Stimulated activated CD4-positive, alpha-beta T cell treated with anti-CD3 and anti-CD28 coated beads, Interleukin-15, amount 100 ng/mL, for 24 hours (primary cell): ENCODE measurements around the gene NR2F2.

ENCODE experiments used
- DNase-seq: peaks from one replicate; pipeline ENCODE4 v3.0.0-alpha.2; 2020

Gene NR2F2

DNA sequence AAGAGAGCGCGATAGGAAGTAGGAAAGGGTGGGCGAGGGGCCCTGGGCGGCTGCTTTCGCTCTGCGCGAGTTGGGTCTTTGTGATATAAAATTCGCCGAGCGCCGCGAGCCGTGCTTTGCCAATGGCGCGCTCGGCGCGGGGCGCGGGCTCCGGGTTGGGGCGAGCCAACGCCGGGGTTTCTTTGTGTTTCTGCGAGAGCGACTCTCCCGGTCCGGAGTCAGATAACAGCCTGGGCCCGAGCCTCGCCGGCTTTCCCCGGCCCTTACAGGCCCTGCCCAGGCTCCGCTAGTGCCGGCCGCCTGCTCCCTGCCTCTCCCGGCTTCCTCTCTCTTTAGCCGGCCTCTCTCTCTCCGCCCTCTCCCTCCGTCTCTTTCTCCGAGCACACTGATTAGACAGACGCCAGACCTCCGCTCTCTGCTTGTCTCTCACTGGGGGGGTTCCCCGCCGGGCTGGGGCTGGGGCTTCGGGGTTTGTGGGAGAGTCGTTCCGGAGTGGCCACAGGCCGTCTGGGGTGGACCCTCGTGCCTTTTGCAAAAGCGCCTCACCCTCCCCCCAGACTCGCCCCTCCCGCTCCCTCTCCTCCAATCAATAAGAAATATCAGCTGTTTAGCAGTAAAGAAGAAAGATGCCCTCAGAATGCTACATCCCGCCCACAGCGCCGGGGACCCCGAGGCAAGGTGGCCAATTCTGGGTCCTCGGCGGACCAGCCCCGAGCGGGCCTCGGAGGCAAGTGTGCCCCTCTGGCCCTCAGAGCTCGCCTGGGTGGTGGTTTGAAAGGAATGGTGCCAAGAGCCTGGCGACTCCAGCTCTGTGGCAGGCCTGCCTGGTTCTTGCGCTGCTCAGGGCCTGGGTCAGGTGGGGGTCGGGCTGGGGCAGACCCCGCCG lies 2.9 kb downstream of the NR2F2 start:
- peak; percentile 20 for DNase-seq

DNA sequence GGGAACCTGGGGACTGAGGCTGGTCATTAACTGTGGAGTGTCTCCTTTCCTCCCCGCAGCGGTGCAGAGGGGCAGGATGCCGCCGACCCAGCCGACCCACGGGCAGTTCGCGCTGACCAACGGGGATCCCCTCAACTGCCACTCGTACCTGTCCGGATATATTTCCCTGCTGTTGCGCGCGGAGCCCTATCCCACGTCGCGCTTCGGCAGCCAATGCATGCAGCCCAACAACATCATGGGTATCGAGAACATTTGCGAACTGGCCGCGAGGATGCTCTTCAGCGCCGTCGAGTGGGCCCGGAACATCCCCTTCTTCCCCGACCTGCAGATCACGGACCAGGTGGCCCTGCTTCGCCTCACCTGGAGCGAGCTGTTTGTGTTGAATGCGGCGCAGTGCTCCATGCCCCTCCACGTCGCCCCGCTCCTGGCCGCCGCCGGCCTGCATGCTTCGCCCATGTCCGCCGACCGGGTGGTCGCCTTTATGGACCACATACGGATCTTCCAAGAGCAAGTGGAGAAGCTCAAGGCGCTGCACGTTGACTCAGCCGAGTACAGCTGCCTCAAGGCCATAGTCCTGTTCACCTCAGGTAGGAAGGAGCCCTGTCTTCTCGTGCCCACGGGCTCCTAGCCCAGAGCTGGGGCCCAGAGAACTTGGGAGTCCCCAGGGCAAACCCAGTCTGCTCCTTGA lies 3.7 kb downstream of the NR2F2 start:
- no peak for DNase-seq

DNA sequence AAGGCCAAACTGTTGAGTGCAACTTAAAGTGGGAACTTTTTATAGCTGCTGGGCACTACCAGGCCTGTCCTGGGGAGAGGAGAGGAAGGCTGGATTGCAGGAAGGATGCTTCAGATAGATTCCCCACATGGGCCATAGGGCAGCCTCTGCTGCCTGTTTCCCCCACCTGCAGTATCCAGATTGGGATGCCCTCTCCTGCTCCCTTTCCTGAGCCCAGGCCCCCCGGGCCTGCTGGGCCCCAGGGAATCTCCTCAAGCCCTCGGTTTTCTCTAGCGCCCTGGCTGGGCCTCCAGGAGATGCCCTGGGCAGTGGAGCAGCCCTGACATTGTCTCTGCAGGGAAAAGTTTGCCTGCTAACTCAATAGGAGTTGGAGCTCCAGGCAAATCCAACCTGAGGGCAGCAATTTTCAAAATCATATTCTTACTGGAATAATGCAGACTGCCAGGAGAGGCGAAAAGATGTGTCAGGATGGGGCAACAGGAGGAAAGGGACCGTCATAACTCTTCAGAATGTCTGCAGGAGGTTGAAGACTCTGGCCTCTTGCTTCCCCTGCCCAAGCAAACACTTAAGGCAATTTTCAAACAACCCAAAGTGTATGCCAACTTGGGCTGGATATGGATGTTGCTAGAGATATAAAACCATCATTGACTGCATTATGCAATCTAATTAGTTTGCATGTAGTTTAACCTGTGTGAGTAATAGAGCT lies 4.4 kb downstream of the NR2F2 start:
- no peak for DNase-seq

DNA sequence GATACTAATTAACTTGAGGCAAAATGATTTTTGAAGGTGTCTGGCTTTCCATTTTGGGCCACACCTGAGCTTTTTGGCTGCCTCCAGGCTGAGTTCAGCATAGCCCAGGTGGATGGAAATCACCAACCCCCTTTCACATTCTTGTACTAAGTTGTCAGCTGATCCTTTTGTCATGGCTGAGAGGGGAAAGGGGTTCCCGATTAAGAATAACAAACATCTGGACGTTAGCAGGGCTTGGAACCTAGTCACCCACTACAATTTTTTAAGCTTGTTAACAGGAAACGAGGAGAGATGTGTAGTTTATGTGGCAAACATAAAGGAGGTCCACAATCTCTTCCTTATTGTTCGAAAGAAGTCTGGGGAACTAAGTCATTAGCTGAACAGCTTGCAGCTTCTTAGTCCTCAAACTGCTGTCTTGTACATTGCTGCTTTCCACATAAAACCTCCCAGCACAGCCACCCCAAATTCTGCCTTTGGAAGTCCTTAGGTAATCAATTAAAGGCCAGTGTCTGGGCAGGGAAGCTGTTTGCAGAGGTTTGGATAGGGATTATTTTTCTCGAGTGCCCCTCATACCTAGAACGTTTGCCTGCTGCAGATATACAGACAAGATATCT lies 5.0 kb downstream of the NR2F2 start:
- no peak for DNase-seq

DNA sequence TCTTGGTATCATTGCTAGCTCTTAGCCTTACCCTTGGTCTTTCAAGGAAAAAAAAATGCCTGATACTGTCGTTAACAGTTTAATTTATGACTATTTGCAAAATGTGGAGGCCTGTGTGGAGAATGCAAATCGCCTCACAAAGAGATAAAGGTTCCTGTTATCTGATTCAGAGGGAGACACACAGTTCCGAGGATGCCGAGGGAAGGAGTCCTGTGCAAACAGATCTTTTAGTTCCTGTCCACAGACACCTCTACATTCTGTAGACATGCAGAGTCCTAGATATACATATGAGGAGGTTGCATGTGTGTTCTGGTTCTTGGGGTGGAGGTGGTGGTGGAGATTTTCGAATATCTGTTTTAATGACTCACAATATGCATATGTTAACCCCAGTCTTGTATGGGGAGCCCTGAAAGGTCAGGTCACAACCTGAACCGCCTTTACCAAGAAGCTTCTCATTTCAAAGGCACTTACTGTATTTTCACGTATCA lies 5.7 kb downstream of the NR2F2 start:
- DNase-seq: no peak

DNA sequence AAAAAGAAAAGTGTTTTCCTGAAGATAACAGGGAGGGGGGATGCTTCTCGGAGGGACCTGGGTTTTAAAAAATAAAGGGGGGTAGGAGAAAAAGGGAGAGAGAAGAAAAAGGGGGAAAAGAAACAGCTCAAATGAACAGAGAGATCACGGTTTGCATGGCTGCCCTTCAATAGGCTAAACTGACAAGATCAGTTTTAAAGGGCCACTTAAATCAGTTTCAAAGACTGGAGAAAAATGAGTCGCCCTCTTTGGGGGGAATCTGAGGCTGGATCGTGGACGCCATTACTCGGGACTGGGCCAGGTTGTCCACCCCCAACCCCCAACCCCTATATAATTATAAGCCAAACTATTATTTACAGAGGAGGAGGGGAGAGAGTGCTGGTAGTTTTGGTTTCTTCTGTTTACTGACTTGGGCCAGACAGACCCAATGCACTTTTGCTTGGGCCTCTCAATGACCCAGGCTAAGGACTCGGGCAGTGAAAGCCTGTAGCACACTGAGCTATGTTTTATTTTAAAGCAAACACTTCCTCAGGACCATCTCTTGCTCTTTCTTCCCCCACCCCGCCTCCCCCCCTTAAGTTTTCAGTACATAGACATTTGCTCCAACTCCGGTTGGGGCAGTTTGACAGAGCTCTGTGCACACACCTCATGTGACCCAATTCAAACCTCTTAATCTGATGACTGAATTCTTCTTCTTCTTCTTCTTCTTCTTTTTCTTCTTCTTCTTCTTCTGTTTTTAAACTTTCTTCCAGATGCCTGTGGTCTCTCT lies 6.3 kb downstream of the NR2F2 start:
- no peak for DNase-seq

DNA sequence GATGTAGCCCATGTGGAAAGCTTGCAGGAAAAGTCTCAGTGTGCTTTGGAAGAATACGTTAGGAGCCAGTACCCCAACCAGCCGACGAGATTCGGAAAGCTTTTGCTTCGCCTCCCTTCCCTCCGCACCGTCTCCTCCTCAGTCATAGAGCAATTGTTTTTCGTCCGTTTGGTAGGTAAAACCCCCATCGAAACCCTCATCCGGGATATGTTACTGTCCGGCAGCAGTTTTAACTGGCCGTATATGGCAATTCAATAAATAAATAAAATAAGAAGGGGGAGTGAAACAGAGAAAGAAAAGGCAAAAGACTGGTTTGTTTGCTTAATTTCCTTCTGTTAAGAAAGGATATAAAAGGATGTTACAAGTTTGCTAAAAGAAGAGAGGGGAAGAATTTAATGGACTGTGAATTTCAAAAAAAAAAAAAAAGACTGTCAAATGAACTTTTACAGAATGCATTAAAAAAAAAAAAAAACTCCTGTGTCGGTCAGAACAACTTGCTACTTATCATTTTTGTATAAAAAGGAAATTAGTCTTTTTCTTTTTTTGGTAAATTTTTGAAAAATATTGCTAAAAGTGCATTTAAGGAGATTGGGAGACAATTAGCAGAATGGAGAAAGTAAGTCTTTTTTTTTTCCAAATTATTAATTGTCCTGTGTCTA lies 7.0 kb downstream of the NR2F2 start:
- DNase-seq: no peak

DNA sequence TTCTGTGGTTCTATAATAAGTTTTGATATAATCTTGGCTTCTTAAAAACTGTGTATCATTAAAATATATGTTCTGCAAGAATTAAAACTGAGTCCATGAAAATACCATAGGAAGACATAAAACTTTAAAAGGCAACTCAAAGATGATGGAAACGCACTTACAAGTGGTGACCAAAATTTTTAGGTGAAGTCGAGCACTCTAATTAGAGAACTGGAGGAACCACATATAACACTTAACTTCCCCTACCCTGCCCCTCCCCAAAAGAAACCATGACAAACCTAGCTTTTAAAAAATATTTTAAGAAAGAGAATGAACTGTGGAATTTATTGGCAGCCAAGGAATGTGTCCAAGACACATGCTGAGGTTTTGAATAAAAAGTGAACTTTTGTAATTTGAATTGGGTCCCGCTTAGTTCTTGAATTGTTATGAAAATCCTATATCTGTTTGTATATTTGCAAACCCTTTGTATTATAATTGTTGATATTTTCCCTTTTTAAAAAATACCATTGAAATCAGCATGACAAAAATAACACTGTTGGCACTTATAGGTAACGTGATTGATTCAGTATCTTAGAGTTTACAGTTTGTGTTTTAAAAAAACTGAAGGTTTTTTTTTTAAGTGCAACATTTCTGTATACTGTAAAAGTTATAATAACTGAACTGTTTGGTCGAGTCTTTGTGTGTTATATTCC lies 7.7 kb downstream of the NR2F2 start:
- DNase-seq: no peak

DNA sequence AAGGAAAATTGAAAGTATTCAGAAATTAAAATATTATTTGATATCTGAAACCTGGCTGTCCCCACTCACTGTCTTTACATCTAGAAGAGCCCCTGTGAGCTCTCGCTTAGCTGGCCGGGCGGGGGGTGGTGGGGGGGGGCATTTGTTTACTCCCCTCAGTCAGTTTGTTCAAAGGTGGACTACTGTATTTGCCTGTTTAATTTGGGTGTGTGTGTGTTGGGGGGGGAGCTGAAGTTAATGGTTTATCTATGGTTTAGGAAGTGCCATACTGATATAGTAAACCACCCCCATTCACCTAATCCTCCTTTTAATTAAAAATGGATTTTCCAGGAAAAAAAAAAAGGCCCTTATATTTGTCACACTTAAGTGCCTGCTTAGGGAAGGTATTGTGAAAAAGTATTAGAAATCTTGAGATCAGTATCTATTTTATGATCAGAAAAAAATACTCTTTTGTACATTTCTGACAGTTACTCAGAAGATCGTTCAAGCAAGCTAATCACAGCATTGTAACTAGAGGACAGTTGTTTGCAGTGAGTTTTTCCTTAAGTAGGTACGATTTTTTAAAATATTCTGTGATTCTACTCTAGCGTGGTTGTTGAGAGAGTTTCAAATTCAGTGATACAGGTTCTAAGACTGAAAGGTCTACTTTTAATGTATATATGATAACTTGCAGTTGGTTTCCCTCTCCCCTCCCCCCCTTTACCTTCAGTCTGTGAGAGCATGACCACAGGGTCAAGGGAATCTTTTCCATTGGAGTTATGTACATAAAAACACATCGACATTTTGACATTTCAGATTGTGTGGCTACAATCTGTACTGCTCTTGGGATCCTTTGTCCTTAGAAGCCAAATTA lies 8.5 kb downstream of the NR2F2 start:
- DNase-seq: no peak

DNA sequence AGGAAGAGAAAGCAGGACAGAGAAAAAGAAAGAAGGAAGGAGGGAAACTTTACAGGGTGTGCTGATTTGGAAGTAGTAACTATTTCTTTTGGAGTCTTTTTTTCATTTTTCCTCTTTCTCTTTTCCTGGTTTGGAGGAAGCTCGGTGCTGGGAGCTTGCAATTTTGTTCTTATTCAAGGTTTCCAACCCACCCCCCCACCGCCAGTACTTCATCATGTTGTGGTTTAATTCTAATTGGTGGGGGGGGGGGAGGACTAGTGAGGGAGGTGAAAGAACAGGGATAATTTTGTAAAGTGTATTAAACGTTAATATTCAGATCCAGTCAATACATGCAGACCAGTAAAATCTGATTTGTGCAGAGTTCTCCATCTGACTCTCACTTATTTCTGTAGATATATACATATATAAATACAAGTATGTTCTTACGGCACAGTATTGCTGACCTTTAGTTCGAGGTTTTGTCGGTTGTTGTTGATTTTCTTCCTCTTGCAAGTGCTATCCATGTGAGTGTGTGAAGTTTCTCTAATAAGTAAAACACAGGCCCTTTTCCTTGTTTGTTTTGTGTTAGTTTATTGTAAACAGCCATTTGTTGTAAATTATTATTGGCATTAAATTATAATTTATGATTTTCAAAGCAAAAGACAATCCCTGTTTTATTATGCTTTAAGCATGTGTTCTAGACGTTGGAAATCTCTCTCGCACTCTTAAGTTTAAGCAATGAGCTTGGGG lies 9.3 kb downstream of the NR2F2 start:
- DNase-seq: no peak

DNA sequence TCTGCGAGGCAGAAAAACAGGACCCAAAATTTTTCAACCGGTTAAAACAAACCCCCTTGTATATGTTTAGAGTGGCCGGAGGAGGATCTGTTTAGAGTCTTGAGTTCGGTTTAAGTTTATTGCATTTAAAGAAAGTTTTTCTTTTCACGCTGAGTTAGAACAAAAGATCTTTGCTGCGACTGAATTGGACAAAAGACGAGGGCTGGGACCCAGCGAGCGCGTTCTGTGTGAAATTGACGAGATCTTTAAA lies 9.8 kb downstream of the NR2F2 start:
- no peak for DNase-seq

DNA sequence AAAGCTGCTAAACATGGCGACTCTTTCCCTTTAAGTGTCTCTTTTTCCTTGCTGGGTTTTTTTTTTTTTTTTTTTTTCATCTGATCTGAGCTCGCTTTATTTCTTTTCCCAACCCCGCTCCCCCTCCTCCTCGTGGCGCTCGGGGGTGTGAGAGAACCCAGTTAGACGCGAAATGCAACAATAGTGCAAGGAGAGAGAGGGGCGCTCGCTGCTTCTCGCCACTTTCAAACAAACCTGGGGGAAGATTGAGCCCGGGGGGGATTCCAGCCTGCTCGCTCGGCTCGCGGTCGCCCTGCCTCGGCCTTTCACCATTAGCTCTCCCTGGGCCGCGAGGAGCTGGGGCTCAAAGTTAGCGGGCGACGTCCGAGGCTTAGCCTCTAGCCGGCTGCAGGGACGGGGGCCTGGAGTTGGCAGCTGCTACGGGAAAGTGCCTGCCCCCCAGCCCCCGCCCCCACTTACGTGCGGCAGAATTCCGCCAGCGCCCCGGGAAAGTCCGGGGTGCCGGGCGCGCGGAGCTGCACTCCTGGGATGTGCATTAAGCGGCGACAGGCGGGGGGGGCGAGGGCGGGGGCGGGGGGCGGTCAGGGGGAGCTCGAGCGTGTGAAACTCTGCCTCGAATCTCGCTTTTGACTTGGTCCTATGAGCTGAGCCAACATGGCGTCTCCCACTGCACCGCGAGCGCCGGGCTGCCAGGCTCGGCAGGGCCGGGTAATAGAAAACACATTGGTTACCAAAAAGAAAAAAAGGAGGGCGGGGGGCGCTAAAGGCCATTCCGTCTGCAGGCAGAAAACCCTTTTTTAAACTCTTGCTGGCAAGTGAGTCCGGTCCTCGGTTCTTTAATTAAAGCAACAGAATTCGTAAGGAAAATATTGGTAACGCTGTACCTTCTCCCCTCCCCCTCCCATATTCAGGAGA lies 10.4 kb downstream of the NR2F2 start:
- DNase-seq: no peak

DNA sequence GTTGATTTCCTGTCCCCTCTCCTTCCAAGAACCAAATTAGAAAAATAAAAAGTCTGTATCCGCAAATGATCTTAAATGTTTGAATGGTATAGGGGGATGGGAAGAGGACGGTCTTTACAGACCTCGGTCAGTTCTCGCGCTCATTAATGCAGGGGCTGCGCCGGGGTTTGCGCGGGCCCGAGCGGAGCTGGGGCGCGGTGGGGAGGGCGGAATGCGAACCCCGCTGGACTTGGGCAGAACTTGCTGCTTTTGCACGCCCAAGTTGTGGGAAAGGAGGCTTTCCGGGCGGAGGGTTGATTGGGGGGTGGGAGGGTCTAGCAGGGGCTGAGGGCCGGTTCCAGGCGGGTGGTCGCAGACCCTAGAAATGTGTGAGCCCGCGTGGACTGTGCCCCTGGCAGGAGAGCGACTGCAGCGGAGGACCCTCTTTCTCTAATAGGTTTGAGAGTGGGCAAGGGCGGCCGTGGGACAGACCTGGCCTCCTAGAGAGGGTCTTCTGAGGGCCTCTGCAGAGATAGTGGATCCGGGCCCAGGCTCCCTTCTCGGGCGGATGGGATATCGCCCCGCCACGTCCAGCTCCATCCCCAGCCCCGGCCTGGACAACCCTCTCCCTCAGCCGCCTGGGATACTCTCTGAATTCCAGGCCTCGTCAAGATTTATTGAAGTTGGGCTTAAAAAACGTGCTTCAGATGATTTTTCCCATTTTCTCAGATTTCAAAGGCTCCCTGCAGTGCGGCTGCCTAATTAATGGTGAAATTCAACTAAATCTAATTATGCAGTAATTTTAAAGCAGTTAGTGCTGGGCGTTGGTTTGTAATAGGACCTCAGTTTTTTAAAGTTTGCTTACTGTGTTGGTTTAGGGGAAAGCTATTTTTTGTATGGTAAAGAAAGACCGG lies 11.3 kb downstream of the NR2F2 start:
- DNase-seq: no peak

DNA sequence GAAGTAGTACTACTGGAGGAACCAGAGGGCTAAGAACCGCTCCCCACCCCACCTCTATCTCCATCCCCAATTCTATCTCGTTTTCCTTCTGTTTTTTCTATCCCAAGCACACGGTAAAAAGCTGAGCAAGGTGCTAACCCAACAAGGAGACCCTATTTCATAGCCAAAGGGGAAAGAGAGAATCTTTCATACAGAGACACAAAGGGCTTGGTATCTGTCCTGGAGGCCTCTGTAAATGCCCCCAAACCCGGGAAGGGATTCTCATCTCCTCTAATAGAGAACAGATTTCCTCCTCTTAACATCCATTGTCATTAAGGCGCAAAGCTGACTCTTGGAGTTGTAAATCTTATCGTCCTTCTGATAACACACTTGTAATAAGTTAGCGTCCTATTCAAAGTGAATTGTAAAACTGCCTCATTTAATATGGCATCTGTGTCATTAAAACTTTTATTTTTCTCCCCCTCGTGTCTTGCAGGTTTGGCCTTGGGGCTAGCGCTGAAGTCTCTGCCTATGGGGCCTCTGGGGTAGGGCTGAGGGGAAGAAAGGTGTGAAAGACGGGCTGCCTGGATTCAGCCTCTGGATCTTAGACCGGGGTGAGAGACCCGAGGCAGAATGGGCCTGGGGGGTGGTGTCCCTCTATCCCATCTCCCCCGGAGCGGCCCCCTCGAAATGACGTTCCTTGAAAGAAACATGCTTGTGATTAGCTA lies 12.1 kb downstream of the NR2F2 start:
- no peak for DNase-seq

DNA sequence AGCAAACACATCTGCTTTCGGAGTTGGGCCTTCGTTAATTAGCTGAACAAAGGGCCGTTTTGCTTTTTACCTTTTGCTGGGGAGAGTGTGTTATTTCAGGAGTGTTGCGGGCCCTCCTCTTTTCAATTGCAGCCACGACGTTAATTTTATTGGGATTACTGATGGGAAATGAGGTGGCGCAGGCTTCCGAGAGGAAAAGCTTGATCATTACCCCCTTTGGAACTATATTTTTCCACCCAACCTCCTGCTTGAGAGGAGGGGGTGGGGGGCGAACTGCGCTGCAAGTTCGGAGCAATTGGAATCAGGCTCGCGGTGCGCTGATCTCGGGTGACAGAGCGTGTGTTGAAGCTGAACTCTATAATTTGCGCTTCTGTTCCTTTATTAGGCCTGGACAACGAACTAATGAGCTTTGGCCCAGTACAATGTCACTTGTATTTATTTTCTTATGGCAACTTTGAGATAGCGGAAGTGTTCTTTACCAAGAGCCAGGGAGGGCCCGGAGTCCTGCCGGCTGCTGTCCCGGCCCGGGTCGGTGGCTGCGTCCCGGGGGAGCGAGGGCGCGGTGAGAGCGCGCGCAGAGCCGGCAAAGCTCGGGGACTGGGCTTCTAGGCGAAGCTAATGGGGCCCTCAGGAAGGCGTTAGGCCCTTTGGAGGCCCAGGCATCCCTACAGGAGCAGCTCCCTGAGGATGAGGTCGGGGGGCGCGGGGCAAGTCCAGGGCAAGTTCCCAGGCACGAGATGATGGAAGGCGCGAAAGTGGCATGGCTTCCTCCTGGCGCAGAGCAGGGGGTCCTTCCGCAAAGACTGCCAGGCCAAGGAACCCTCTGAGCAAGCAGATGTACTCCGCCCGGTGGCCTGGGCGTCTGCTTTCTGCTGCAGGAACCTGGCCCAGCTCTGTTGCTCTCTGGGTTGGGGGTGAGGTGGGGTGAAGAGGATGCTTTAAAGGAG lies 12.9 kb downstream of the NR2F2 start:
- no peak for DNase-seq
